OCI-LY7 (cell line): Measurements from ENCODE around the gene ZIC4. TPM values are rescaled to one million over a fixed set of nuclear protein-coding genes. Genes with fewer than 3 reads are reported as not detected.

ENCODE experiments used
- BruUV-seq: library from RNA; stranded (reverse); fragments of 400-500 nt; replicated peaks from 2 replicates; lab custom pipeline; 2021; lab: Mats Ljungman, UMichigan
- CTCF ChIA-PET: fragments of 300-600 bp; sonication (Branson Sonifier 250); formaldehyde crosslinking; loops from one replicate; lab custom pipeline; 2022; ENCODE audit warnings: antibody characterized with exemption; ENCODE audit not compliant: unreplicated experiment; lab: Charles Lee
- POLR2A ChIA-PET: fragments of 300-600 bp; sonication (Branson Sonifier 250); formaldehyde crosslinking; loops from one replicate; lab custom pipeline; 2022; ENCODE audit warnings: antibody characterized with exemption; lab: Charles Lee
- DNase-seq: peaks from one replicate; pipeline ENCODE4 v3.0.0-alpha.2; 2015; ENCODE audit warnings: low spot score
- H2AFZ ChIP-seq: fragments of 200-600 bp; sonication (generic), shearing (Covaris generic); 2 replicates; pipeline ENCODE4 v1.6.1; 2014; ENCODE audit warnings: mild to moderate bottlenecking, antibody characterized with exemption, low read length, moderate library complexity
- H3K27ac ChIP-seq: fragments of 200-600 bp; sonication (generic); 2 replicates; pipeline ENCODE4 v1.5.1; 2014; ENCODE audit warnings: mixed run types, low read depth, mild to moderate bottlenecking, moderate library complexity, low read length, inconsistent platforms; ENCODE audit not compliant: poor library complexity, severe bottlenecking
- H3K36me3 ChIP-seq: fragments of 200-600 bp; sonication (generic); 2 replicates; pipeline ENCODE4 v1.6.1; 2014; ENCODE audit warnings: mild to moderate bottlenecking, antibody characterized with exemption, low read length, moderate library complexity, mixed read lengths; ENCODE audit not compliant: insufficient read depth
- H3K4me1 ChIP-seq: fragments of 200-600 bp; sonication (generic); 2 replicates; pipeline ENCODE4 v1.5.1; 2014; ENCODE audit warnings: mild to moderate bottlenecking, low read length; ENCODE audit not compliant: insufficient read depth, poor library complexity, severe bottlenecking
- H3K4me2 ChIP-seq: fragments of 200-600 bp; sonication (generic); 2 replicates; pipeline ENCODE4 v1.6.1; 2014; ENCODE audit warnings: mild to moderate bottlenecking, low read length
- H3K4me3 ChIP-seq: fragments of 200-600 bp; sonication (generic); 2 replicates; pipeline ENCODE4 v1.5.1; 2014; ENCODE audit warnings: mild to moderate bottlenecking, low read depth, low read length; ENCODE audit not compliant: poor library complexity, severe bottlenecking
- H3K79me2 ChIP-seq: fragments of 200-600 bp; sonication (generic); 2 replicates; pipeline ENCODE4 v1.6.1; 2016; ENCODE audit warnings: low read depth, mild to moderate bottlenecking, low read length, moderate library complexity, mixed read lengths; ENCODE audit not compliant: insufficient read depth
- H3K9me2 ChIP-seq: fragments of 200-600 bp; sonication (generic); 2 replicates; pipeline ENCODE4 v1.6.1; 2016; ENCODE audit warnings: mild to moderate bottlenecking, low read length, mixed read lengths; ENCODE audit not compliant: insufficient read depth
- H3K9me3 ChIP-seq: fragments of 200-600 bp; sonication (generic); 2 replicates; pipeline ENCODE4 v1.6.1; 2014; ENCODE audit warnings: mild to moderate bottlenecking, mixed run types, low read length, mixed read lengths
- H4K20me1 ChIP-seq: fragments of 200-600 bp; sonication (generic); 2 replicates; pipeline ENCODE4 v1.6.1; 2014; ENCODE audit warnings: mild to moderate bottlenecking, antibody characterized with exemption, low read length, moderate library complexity, mixed read lengths; ENCODE audit not compliant: insufficient read depth
- EZH2phosphoT487 ChIP-seq: fragments of 200-600 bp; sonication (generic); IDR thresholded peaks from 2 replicates; pipeline ENCODE4 v1.6.1; 2018; ENCODE audit warnings: low read depth, borderline replicate concordance, mild to moderate bottlenecking, mixed run types, antibody characterized with exemption, low read length, moderate library complexity, mixed read lengths
- intact Hi-C: fragments of 100-400 bp; cut with micrococcal nuclease; formaldehyde crosslinking; loops from one replicate; pipeline ENCODE4 v1.10.0; 2022; ENCODE audit not compliant: unreplicated experiment
- total RNA-seq, 2 experiments: library from RNA; depleted of rRNA in 1 of 2; stranded (reverse); fragments of >200 nt in 1 of 2; shearing (Covaris generic) in 1 of 2; gene quantifications; 2 replicates each; pipeline ENCODE4 v1.2.3, GENCODE V29; 2014 to 2022
- TF ChIP-seq, protein P1 (sequence below): fragments of 200-600 bp; sonication (generic); conservative IDR thresholded peaks from 2 replicates; pipeline ENCODE4 v1.5.1; 2014; ENCODE audit warnings: mild to moderate bottlenecking, antibody characterized with exemption, low read length, moderate library complexity, mixed read lengths

ZIC4 gene
- total RNA-seq, 2 experiments from 2014 or later = not detected

DNA sequence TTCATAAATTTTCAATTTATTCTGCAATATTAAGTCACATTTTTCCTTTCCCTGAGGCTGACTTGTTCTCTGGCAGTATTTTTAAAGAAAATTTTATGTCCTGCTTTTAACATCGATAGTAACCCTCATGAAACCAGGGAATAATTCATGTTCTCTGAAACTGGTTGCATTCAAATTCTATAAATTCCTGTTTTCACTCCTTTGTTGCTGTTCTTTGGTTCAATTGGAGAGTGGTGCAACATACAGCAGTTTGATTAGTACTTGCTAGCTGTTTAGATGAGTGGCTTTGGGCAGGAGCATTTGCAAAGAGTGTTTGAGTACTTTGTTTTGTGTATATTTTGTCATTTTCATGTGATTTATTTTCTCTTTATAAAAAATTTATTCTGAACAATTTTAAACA lies 22.0 kb upstream of the ZIC4 start:
- intact Hi-C loops = no loop called here
- Histone ChIP-seq H2AFZ (no peak overlapping the region), H3K36me3 (no peaks in the 10 kb centered on the region), H3K4me2 (no peak overlapping the region), H3K9me3 (no peaks in the 10 kb centered on the region), H3K79me2 (no peaks in the 10 kb centered on the region), H3K9me2 (no peaks in the 10 kb centered on the region), H4K20me1 (no peaks in the 10 kb centered on the region), H3K27ac (no peak overlapping the region), H3K4me3 (no peak overlapping the region), H3K4me1 (no peaks in the 10 kb centered on the region)
- no peak for TF ChIP-seq EZH2phosphoT487
- TF ChIP-seq, protein P1, sequence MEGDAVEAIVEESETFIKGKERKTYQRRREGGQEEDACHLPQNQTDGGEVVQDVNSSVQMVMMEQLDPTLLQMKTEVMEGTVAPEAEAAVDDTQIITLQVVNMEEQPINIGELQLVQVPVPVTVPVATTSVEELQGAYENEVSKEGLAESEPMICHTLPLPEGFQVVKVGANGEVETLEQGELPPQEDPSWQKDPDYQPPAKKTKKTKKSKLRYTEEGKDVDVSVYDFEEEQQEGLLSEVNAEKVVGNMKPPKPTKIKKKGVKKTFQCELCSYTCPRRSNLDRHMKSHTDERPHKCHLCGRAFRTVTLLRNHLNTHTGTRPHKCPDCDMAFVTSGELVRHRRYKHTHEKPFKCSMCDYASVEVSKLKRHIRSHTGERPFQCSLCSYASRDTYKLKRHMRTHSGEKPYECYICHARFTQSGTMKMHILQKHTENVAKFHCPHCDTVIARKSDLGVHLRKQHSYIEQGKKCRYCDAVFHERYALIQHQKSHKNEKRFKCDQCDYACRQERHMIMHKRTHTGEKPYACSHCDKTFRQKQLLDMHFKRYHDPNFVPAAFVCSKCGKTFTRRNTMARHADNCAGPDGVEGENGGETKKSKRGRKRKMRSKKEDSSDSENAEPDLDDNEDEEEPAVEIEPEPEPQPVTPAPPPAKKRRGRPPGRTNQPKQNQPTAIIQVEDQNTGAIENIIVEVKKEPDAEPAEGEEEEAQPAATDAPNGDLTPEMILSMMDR = no peak
- no peak for DNase-seq
- CTCF ChIA-PET = no interaction called here
- BruUV-seq = no TSS peak
- POLR2A ChIA-PET = interaction anchor here (0.6 kb wide), 1 partner anchor 563 kb away, joined by 3 read pairs; no protein-coding TSS in a partner anchor

DNA sequence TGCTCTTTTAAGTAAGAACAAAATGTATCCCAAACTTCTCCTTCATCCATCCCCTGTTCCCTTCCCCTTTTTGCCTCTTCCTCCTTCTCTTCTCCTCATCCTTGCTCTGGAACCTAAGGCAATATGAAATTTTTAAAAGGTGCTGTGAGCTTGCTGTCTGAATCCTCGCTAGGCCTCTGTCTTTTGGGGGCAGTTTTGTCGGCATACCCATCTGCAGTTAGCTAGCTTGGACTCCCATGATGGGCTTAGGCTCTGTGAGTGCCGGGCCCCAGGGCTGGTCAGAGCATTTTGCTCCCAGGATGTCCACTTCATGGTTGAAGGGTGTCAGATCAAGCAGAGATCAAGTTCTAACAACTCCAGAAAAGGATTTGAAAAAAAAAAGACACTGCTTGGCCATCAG lies 21.4 kb upstream of the ZIC4 start:
- Histone ChIP-seq H3K4me3 (no peak overlapping the region), H3K27ac (no peak overlapping the region), H3K9me2 (no peaks in the 10 kb centered on the region), H3K4me2 (no peak overlapping the region), H3K36me3 (no peaks in the 10 kb centered on the region), H3K9me3 (no peaks in the 10 kb centered on the region), H4K20me1 (no peaks in the 10 kb centered on the region), H3K4me1 (no peaks in the 10 kb centered on the region), H2AFZ (no peak overlapping the region), H3K79me2 (no peaks in the 10 kb centered on the region)
- no peak for DNase-seq
- intact Hi-C loops = no loop called here
- POLR2A ChIA-PET = interaction anchor here (0.6 kb wide), 1 partner anchor 563 kb away, joined by 3 read pairs; no protein-coding TSS in a partner anchor
- no TSS peak for BruUV-seq
- TF ChIP-seq, protein P1 = no peak
- TF ChIP-seq EZH2phosphoT487 = no peak
- CTCF ChIA-PET = no interaction called here

DNA sequence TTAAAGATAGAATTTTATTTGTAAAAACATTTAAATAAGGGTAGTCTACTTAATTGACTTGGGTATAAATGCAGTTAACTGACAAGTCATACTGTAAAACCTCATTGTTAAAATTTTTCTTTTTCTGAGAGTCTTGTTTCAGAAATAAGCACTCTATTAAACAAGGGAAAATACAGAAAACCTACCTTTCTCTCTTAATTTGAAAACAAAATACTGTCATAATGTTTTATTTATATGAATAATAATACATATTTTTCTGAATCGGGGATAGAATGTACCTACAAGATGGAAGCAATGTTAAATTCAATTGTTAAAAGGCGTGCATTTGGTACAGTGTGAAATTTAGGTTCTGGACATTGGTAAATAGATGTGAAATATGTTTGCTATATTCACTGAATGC lies 20.6 kb upstream of the ZIC4 start:
- H3K9me3 ChIP-seq = no peaks in the 10 kb centered on the region
- no TSS peak for BruUV-seq
- H3K4me1 ChIP-seq = no peaks in the 10 kb centered on the region
- H3K79me2 ChIP-seq = no peaks in the 10 kb centered on the region
- H3K4me2 ChIP-seq = no peak overlapping the region
- H3K4me3 ChIP-seq = no peak overlapping the region
- no peak for DNase-seq
- no peak overlapping the region for H2AFZ ChIP-seq
- CTCF ChIA-PET = no interaction called here
- no peak overlapping the region for H3K27ac ChIP-seq
- POLR2A ChIA-PET = no interaction called here
- H4K20me1 ChIP-seq = no peaks in the 10 kb centered on the region
- intact Hi-C loops = no loop called here
- no peaks in the 10 kb centered on the region for H3K36me3 ChIP-seq
- no peak for TF ChIP-seq EZH2phosphoT487
- TF ChIP-seq, protein P1 = no peak
- no peaks in the 10 kb centered on the region for H3K9me2 ChIP-seq
